ENCODE measurements around the gene DVL1.

The DVL1 gene

DNA sequence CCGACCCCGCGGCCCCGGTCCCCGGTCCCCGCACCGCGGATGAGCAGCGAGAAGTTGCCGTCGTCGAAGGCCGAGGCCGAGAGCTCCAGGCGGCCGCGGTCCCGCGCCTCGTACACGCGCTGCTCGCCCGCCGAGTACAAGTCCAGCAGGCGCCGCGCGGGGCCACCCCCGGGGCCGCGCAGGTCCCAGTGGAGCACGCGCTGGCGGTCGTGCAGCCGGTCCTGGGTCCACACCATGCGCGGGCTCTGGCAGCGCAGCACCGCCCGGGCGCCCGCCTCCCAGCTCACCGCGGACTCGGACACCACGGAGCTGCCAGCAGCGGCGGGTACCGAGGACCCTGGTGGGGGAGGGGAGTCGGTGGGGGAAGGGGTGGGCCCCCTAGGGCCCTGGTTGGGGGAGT, 6.2 kb upstream of the DVL1 start:
- DNase-seq (ENCODE audit: low read depth): no peak

DNA sequence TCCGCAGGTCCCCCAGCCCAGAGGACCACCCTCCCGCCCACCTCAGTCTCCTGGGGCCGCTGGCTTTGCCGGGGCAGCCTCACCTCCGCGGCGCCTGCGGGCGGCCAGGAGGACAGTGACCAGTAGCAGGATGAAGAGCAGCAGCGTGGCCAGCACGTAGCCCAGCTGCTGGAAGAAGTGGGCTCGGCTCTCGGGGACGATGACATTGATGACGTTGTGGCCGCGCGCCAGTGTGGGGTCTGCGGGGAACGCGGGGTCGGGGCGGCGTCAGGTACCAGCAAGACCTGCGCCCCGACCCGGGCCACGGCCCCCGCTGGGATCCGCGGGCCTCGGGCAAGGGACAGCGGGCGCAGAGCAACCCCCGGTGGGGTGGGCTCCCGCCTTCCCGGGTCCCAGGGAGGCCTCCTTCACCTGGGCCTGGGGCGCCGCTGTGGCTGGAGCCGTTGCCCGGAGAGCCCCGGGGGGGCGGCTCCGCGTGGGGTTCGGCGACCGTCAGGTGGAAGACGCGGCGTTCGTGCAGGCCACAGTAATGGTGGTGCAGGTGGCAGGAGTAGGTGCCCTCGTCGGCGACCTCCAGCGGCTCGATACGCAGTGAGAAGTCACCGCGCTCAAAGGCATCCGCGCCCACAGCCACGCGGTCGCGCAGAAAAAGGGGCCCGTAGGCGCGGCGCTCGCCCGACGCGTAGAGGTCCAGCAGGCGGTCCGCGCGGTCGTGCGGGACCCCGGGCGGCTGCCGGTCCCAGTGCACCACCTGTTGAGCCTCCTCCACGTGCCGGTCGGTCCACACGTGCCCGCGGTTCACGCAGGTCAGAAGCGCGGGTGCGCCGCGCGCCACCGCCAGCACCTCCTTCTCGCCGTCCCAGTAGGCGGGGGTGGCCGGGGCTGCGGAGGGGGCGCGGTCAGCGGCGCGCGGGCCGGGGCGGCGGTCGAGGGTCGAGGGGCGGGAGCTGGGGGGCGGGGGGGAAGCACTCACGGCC, 5.3 kb upstream of the DVL1 start:
- no peak for DNase-seq (ENCODE audit: low read depth)

- no peak for DNase-seq (ENCODE audit: low read depth)
Observed at GRCh38 chr1:1353389-1354151, 4.4 kb upstream of the DVL1 start.

DNA sequence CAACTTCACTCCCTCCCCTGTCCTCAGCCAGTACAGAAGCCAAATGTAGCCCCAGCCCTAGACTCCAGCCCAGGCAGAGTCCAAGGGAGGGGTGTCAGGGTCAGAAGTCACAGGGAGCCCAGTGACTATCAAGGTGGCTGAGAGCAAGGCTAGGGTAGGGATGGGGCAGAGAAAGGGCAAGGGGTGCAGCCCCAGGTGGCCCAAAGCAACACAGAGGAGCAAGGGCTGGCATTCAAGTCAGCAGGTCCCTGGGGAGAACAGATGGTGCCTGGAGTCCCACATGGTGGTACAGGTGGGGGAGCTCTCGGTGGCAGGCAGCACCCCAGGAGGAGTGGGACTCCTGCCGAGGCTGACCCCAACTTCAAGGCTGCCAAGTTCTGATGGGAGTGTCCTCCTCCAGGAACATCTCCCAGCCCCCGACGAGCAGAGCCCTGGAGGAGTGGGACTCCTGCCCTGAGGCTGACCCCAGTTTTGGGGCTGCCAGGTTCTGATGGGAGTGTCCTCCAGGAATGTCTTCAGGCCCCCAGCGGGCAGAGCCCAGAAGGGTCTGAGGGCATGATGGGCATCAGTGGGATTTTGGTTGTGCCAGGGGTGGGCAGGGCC, 3.7 kb upstream of the DVL1 start:
- DNase-seq (ENCODE audit: low read depth): no peak

DNA sequence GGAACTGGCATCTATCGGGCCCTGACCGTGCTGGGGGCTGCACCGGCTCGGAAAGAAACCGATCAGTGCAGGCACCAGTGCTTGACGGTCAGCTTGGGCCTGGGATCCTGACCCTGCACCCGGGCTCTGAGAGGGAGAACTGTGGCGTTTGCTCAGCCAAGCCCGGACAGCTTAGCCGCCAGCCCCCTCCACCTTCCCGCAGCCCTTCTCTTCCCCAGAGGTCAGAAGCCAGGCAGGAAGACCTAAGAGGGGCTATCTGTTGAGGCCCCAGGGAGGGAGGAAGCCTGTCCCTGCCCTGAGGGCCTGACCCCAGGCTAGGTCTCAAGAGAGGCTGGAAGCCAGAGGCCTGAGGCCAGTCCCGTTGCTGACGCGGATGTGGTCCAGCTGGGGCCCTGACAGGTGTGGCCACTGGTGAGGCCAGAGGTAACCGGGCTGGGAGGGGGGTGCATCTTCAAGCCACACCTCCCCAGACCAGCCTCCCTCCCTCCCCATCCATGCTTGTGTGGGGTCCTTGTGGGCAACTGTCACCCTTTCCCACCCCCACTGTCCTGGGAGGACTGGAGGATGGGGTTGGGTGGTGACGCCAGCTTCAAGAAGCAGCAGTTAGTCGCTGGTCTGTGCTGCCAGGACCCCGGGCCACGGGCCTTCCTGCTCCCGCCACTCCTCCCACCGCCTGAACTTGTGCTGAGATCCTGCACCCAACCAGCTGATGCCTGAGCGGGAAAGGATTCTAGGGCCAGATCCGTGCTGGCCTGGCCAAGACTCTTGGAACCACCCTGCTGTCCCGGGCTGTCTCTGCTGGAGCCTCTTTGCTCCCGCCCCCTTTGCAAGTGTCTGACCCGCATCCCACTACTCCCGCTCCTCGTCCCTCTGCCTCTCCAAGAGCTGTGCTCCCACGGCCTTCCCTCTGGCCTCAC, 2.6 kb upstream of the DVL1 start:
- no peak for DNase-seq (ENCODE audit: low read depth)

DNA sequence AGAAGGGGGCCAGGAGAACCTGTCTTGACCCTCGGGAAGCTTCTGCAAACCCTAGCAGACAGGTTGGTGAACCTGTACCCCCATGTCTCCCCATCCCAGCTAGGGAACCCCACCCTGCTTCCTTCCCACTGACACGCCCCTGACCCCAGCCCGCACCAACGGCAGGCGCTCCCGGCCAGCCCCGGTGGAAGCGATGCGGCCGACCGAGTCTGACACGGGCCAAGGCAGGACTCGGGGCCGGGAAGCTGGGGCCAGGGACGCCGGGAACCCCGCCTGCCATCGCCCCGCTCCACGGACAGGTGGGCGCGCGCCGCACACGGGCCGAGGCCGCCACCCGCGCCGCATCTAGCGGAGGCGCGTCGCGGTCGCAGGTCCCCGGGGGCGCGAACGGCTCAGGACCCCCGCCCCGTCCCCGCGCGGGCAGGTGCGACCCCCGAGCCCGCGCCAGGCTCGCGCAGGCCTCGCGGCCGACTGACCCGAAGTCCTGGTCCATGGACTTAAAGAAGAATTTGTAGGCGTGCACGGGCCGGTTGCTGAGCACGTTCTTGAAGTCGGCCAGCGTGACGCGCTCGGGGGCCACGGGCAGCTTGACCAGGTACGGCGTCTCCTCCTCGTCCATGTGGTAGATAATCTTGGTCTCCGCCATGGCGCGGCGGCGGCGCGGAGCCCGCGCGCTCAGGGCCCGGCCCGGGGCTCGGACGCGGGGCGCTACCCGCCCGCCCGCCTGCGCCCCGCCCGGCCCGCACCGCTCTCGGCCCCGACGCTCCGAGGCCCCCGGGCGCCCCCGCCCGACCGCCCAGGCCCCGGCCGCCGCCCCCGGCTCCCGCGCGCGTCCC, 580 bp downstream of the DVL1 start:
- DNase-seq (ENCODE audit: low read depth): no peak

- no peak for DNase-seq (ENCODE audit: low read depth)
Observed at GRCh38 chr1:1347663-1348419, 1.4 kb downstream of the DVL1 start.

DNA sequence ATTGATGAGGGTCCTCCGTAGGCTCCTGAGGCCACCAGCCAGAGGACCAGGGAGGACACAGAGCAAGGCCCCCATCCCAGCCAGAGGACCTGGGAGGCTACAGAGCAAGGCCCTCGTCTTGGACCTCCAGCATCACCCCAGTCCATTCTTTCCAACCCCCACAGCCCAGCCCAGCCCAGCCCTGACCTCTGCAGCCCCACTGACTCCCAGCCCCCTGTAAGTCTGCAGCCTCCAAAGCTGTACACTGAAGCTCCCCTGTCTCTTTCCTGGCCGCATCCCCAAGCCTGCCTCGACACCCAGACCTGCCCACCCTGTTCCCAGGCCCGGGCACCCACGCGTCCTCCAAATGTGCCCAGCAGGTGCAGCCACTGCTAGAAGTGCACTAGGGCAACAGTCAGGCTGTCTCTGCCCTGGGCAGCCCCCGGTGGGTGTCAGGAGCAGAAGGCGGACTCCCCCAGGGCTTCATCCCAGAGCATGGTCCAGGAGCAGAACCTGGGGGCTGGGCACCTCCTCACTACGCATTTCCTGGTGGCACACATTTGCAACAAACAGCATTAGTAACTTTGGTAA, 2.1 kb downstream of the DVL1 start:
- no peak for DNase-seq (ENCODE audit: low read depth)

DNA sequence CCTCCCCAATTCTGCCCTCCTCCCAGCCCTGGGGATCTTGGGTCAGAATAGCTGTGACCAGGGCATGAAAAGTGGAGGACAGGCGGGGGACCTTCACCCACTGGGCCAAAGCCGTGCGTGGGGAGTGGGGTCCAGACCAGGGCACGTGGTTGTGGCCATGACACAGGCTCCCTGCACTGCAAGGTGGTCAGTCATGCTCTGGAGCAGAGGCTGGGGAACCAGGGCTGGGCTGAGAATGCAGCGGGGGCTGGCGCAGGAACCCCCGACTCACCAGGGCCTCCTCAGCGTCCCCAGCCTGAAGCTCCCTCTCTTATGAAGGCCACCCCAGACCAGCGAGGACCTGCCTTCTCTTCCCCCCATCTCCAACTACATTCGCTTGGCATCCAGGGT, 2.7 kb downstream of the DVL1 start:
- no peak for DNase-seq (ENCODE audit: low read depth)

- no peak for DNase-seq (ENCODE audit: low read depth)
Observed at GRCh38 chr1:1345860-1346500, 3.2 kb downstream of the DVL1 start.

DNA sequence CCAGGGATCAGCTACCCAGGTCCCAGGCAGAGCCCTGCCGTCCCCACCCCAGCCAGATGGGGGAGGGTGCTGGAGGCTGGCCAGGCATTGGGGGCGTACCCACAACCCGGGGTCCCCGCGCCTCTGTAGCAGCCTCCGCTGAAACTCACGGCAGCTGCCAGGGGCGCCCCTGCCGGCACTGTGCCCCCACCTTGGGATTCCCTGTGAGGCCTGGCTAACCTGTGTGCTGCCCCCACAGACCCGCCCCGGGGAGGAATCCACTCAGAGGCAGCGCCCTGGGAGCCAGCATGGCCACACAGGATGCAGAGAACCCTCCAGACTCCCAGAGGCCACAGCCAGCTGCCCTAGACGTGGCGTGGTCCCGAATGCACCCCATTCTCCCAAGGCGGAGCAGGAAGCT, 3.8 kb downstream of the DVL1 start:
- DNase-seq (ENCODE audit: low read depth): no peak

DNA sequence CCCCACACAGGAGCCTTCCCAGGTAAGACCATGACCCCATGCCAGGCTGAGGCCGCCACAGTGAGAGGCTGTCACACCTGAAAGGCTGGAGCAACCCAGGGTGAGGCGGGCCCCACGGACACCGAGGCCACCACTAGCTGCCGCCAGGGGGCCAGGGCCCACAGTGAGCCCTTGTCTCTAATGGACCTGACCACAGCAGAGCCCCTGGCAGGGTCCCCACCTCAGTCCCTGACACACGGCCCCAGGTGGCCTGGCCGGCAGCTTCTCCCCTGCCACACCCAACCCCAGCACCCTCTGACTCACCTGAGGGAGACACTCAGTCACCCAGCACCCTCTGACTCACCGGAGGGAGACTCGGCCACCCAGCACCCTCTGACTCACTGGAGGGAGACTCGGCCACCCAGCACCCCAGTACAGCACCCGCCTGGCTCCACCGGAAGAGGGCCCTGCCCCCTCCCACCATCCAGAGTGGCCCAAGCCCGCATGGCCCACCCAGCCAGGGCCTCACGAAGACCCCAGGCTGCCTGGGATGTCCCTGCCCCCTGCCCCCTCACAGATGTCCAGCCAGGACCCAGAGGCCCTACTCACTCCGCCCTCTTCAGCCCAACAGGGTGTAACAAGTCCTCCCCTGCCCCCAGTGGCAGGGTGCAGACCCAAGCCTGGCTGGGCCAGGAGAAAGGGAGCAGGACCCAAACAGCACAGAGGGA, 4.4 kb downstream of the DVL1 start:
- no peak for DNase-seq (ENCODE audit: low read depth)

DNA sequence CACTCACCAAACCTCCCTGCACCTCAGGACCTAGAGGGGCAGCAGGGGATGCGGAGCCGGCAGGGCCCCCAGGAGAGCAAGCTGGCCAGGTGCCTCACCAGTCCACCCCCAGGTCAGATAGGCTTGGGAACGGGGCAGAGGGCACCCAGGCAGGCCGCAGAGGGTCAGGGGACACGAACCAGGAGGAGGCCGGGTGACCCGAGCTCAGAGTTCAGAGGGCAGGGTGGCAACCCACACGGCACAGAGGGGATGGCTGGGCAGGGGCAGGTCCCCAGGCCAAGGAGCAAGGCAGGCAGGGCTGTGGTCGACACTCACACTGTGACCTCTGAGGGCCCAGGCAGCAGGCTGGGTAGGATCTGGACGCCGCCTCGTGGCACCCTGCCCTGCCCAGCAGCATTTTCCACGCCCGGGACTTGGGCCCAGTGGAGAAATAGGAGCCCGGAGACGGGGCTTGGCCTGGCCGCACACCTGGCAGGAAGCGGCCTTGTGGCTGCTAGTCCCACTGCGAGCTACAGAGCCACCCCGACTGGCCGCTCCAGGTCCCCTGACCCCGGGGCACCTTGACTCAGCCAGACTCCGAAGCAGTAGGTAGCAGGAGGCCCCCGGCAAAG, 5.3 kb downstream of the DVL1 start:
- no peak for DNase-seq (ENCODE audit: low read depth)

GRCh38 chr1:1342584-1343115, 6.6 kb downstream of the DVL1 start:
- no peak for DNase-seq (ENCODE audit: low read depth)

- DNase-seq (ENCODE audit: low read depth): no peak
Observed at GRCh38 chr1:1342061-1342562, 7.1 kb downstream of the DVL1 start.

GRCh38 chr1:1341549-1342021, 7.6 kb downstream of the DVL1 start:
- no peak for DNase-seq (ENCODE audit: low read depth)

DNA sequence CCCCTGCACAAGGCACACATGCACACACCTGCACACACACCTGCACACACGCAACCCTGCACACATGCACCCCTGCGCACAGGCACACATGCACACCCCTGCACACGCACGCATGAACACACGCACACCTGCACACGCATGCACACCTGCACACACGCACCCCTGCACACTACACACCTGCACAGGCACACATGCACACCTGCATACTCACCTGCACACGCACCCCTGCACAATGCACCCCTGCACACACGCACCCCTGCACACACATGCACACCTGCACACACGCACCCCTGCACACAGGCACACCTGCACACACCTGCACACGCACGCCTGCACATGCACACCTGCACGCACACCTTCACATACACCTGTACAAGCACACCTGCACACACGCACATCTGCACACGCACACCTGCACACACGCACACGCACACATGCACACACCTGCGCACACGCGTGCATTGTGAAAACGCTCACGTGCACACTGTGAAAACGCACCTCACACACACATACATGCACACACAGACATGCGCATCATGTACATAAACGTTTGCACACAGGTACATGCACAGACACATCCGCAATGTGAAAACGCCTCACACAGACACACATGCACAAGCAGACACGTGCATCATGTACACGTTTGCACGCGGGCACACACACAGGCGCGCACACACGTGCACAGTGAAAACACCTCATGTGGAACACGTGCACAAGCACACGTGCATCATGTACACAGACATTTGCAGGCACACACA, 8.2 kb downstream of the DVL1 start:
- no peak for DNase-seq (ENCODE audit: low read depth)

Data from non-pigmented ciliary epithelial cell (primary cell).